Natural killer cell (primary cell): ENCODE measurements around the gene GPR18. TPM values are rescaled to one million over a fixed set of nuclear protein-coding genes. Genes with fewer than 3 reads are reported as not detected.

Experiments used
- ATAC-seq, 3 donors: fragments of 150-1000 bp in 2 of 3; fragments of 200-7000 bp in 1 of 3; cut with Tn5 transposase; 1 replicate in 1 of 3; 2 replicates in 2 of 3; pipeline ENCODE4 v1.10.0; 2021; ENCODE audit warnings: mild to moderate bottlenecking in 2 of 3, moderate library complexity in 2 of 3
- DNase-seq, 2 donors: peaks; one replicate each; pipeline versions ENCODE4 v3.0.0 to v3.0.0-alpha.2; 2013 to 2021; ENCODE audit warnings: mixed read lengths in 1 of 2
- H3K27ac ChIP-seq: one replicate; pipeline ENCODE4 v1.5.1; 2013; ENCODE audit warnings: mild to moderate bottlenecking, low read length
- H3K27me3 ChIP-seq: one replicate; pipeline ENCODE4 v1.6.1; 2013; ENCODE audit warnings: low read length; ENCODE audit not compliant: control insufficient read depth, insufficient read depth
- H3K36me3 ChIP-seq: one replicate; pipeline ENCODE4 v1.6.1; 2013; ENCODE audit warnings: low read length; ENCODE audit not compliant: control insufficient read depth, insufficient read depth
- H3K4me1 ChIP-seq: one replicate; pipeline ENCODE4 v1.6.1; 2013; ENCODE audit warnings: low read length; ENCODE audit not compliant: control insufficient read depth, insufficient read depth
- H3K4me3 ChIP-seq: one replicate; pipeline ENCODE4 v1.5.1; 2013; ENCODE audit warnings: low read length
- H3K9me3 ChIP-seq: one replicate; pipeline ENCODE4 v1.6.1; 2013; ENCODE audit warnings: low read length; ENCODE audit not compliant: control insufficient read depth, insufficient read depth
- H3K27ac Mint-ChIP-seq, 2 donors: one replicate each; pipeline ENCODE4 v1.8.0; 2022; ENCODE audit warnings: mild to moderate bottlenecking in 2 of 2, mixed read lengths in 2 of 2, moderate library complexity in 1 of 2
- H3K27me3 Mint-ChIP-seq, 2 donors: one replicate each; pipeline ENCODE4 v1.8.0; 2022; ENCODE audit warnings: low read depth in 2 of 2, mixed read lengths in 2 of 2
- H3K36me3 Mint-ChIP-seq: one replicate; pipeline ENCODE4 v1.8.0; 2022; ENCODE audit warnings: mixed read lengths
- H3K4me1 Mint-ChIP-seq, 2 donors: one replicate each; pipeline ENCODE4 v1.8.0; 2022; ENCODE audit warnings: mixed read lengths in 2 of 2
- H3K4me3 Mint-ChIP-seq: one replicate; pipeline ENCODE4 v1.8.0; 2022; ENCODE audit warnings: mild to moderate bottlenecking, moderate library complexity, mixed read lengths
- H3K9me3 Mint-ChIP-seq, 2 donors: one replicate each; pipeline ENCODE4 v1.8.0; 2022; ENCODE audit warnings: mixed read lengths in 2 of 2
- WGBS: methylation state at CpG from one replicate; pipeline ENCODE4 v1.1.7; 2013; ENCODE audit warnings: missing lambda C conversion rate; ENCODE audit not compliant: insufficient coverage; 5-methylcytosine and 5-hydroxymethylcytosine counted together
- intact Hi-C: fragments of 100-400 bp; cut with micrococcal nuclease; formaldehyde crosslinking; loops from one replicate; pipeline ENCODE4 v1.14.2; 2022
- total RNA-seq, 4 donors: library from RNA; stranded (reverse); fragments of 120-200 nt in 1 of 4; gene quantifications; one replicate each; pipeline versions ENCODE4 v1.2.3 to v1.2.4, GENCODE V29; 2013 to 2022
- TF ChIP-seq, protein P1 (sequence below): fragments of 200-600 bp; IDR thresholded peaks from one replicate; pipeline ENCODE4 v1.8.0; 2022; ENCODE audit warnings: antibody characterized with exemption

The GPR18 gene
- total RNA-seq, 3 donors from 2014 or later (not counting 1 experiment from before 2014, with no cell fraction given) = 11.4 to 41.7 (median 25.5) TPM

DNA sequence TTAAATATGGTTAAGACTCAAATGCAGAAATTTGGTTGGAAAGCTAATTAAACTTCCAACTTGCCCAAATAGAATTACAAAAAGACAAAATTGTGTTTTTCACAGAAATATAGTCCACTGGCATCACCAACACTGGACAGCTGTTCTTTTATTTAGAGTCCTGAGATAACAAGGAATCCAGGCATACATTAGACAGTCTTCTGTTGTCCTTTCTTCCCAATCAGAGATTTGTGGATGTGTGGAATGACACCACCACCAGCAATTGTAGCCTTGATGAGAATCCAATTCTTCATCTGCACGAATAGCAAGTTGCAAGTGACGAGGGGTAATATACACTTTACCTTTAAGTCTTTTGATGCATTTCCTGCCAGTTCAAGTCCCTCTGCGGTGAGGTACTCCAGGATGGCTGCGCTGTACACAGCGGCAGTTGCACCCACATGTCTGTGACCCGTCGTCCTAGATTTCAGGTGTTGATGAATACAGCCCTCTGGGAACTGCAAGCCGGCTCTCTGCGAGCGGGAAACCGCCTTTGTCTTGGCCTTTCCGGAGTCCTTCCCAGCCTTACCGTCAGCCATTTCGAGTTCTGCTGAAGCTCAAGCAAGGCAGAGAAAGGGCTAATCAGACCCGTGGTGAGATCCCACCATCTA, 42.9 kb downstream of the GPR18 start:
- H3K27ac Mint-ChIP-seq = peak overlapping the region; percentile 83 to 88
- H3K4me1 Mint-ChIP-seq = peaks cover 58 to 64% of the 10 kb centered on the region in 2 donors
- H3K36me3 Mint-ChIP-seq = no peaks in the 10 kb centered on the region
- H3K27me3 ChIP-seq = no peaks in the 10 kb centered on the region
- peak overlapping the region; percentile 81 for H3K4me3 Mint-ChIP-seq
- no peaks in the 10 kb centered on the region for H3K9me3 Mint-ChIP-seq
- intact Hi-C loops = loop anchor here (1.0 to 5.0 kb wide), 2 partner anchors 14 to 217 kb away; no protein-coding TSS in a partner anchor
- H3K4me1 ChIP-seq = peaks cover 51% of the 10 kb centered on the region
- WGBS = 22% methylated on average over 15 of the region's 15 CpGs
- H3K9me3 ChIP-seq = no peaks in the 10 kb centered on the region
- H3K27ac ChIP-seq = peak overlapping the region; percentile 68
- no peaks in the 10 kb centered on the region for H3K27me3 Mint-ChIP-seq
- ATAC-seq (peak; percentile 56 to 77 (median 68)), DNase-seq (peak; percentile 46 to 85)
- TF ChIP-seq, protein P1, sequence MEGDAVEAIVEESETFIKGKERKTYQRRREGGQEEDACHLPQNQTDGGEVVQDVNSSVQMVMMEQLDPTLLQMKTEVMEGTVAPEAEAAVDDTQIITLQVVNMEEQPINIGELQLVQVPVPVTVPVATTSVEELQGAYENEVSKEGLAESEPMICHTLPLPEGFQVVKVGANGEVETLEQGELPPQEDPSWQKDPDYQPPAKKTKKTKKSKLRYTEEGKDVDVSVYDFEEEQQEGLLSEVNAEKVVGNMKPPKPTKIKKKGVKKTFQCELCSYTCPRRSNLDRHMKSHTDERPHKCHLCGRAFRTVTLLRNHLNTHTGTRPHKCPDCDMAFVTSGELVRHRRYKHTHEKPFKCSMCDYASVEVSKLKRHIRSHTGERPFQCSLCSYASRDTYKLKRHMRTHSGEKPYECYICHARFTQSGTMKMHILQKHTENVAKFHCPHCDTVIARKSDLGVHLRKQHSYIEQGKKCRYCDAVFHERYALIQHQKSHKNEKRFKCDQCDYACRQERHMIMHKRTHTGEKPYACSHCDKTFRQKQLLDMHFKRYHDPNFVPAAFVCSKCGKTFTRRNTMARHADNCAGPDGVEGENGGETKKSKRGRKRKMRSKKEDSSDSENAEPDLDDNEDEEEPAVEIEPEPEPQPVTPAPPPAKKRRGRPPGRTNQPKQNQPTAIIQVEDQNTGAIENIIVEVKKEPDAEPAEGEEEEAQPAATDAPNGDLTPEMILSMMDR = no peak
- no peaks in the 10 kb centered on the region for H3K36me3 ChIP-seq
- peak overlapping the region; percentile 27 for H3K4me3 ChIP-seq

DNA sequence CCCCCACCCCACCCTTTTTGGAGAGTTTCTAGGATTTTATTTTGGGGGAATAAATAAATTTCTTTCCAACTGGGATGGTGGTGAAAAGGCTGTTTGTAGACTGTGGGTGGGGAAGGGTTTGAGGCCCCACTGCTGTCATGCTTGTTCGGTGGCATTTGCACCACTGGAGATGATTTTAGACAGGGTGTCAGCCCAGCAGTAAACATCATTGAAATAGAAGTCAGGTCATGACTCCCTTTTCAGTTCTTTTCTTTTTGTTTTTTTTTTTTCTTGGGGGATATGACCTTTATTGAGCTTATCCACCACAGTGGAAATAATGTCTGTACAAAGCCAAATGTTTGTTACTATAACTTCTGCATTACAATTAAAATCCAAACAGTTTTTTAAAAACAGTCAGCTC, 43.4 kb downstream of the GPR18 start:
- no peaks in the 10 kb centered on the region for H3K27me3 ChIP-seq
- no peaks in the 10 kb centered on the region for H3K27me3 Mint-ChIP-seq
- TF ChIP-seq, protein P1 = no peak
- peak overlapping the region; percentile 68 for H3K27ac ChIP-seq
- ATAC-seq = no peak
- peak overlapping the region; percentile 83 to 88 for H3K27ac Mint-ChIP-seq
- WGBS = 0% methylated on average over 1 of the region's 1 CpG
- H3K4me1 Mint-ChIP-seq = peaks cover 55 to 63% of the 10 kb centered on the region in 2 donors
- DNase-seq = peak in 1 of 2 donors; percentile 17
- H3K4me3 Mint-ChIP-seq = peak overlapping the region; percentile 81
- H3K36me3 Mint-ChIP-seq = no peaks in the 10 kb centered on the region
- H3K9me3 Mint-ChIP-seq = no peaks in the 10 kb centered on the region
- H3K4me1 ChIP-seq = peaks cover 51% of the 10 kb centered on the region
- intact Hi-C loops = loop anchor here (1.0 to 5.0 kb wide), 2 partner anchors 13 to 218 kb away; no protein-coding TSS in a partner anchor
- H3K36me3 ChIP-seq = no peaks in the 10 kb centered on the region
- no peaks in the 10 kb centered on the region for H3K9me3 ChIP-seq
- no peak overlapping the region for H3K4me3 ChIP-seq

DNA sequence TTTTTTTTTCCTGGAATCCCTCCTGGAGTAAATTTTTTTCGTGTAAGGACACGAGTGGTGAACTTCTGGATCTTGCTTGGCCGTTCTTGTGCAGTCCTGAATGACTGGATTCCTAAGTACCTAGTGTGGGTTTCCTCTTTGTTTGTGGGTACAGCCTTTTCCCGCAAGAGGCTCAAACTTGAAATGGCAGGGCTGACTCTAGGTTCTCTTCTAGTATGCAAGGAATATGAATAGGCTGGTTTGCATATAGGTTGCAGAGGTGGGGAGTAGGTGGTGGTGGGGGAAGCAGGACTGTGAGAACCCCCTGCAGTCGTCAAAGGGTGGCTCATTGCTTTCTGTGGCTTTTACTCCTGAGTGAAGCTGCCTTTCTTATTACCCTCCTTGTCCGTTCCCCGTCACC, 43.9 kb downstream of the GPR18 start:
- H3K27ac ChIP-seq = peak overlapping the region; percentile 68
- no peak overlapping the region for H3K4me3 ChIP-seq
- H3K27me3 ChIP-seq = no peaks in the 10 kb centered on the region
- intact Hi-C loops = no loop called here
- ATAC-seq (no peak), DNase-seq (peak in 1 of 2 donors; percentile 60)
- peaks cover 50% of the 10 kb centered on the region for H3K4me1 ChIP-seq
- TF ChIP-seq, protein P1 = no peak
- H3K9me3 Mint-ChIP-seq = no peaks in the 10 kb centered on the region
- peaks cover 54 to 63% of the 10 kb centered on the region in 2 donors for H3K4me1 Mint-ChIP-seq
- 19% methylated on average over 6 of the region's 7 CpGs for WGBS
- peaks cover under 1% of the 10 kb centered on the region for H3K36me3 ChIP-seq
- H3K9me3 ChIP-seq = no peaks in the 10 kb centered on the region
- H3K4me3 Mint-ChIP-seq = peak overlapping the region; percentile 81
- no peaks in the 10 kb centered on the region for H3K36me3 Mint-ChIP-seq
- H3K27ac Mint-ChIP-seq = peak overlapping the region; percentile 83 to 88
- H3K27me3 Mint-ChIP-seq = no peaks in the 10 kb centered on the region
